Activated CD8-positive, alpha-beta memory T cell treated with anti-CD3 and anti-CD28 coated beads for 36 hours (primary cell): ENCODE measurements around the gene CLCA4. TPM values are rescaled to one million over a fixed set of nuclear protein-coding genes. Genes with fewer than 3 reads are reported as not detected.
"Not testable (repeated sequence)": the region's sequence is repeated elsewhere in the genome, so short reads cannot be mapped to it uniquely, and the experiment has no call there.

Experiments used
- CTCF ChIA-PET: fragments of 350-600 bp; sonication (Branson Sonifier 250); formaldehyde crosslinking; loops from one replicate; lab custom pipeline; 2021; ENCODE audit warnings: antibody characterized with exemption; lab: Charles Lee
- POLR2A ChIA-PET: fragments of 350-600 bp; sonication (Branson Sonifier 250); formaldehyde crosslinking; loops from one replicate; lab custom pipeline; 2021; ENCODE audit warnings: antibody characterized with exemption; lab: Charles Lee
- total RNA-seq, 2 experiments: library from RNA; stranded (reverse); gene quantifications; one replicate each; pipeline ENCODE4 v1.2.3, GENCODE V29; 2021

Gene CLCA4
- total RNA-seq, 2 experiments from 2014 or later: not detected

DNA sequence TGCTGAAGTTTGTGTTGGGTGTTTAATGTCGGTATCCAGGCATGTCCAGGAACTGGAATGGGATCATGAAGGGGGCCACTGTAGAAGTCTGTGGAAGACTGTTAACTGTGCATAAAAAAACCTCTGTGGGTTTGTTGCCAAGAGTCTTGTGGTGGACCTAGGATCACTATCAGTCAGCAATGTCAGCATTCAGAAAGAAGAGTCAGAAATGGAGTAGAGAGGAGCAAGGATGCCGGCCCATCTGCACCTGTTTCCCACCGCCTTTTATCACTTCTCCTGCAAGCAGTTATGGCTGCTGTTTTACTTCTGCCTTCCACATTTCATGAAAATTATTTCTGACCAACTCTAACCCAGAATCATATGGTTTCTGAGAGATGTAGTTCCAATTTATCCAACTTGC, 36.7 kb downstream of the CLCA4 start:
- POLR2A ChIA-PET: no interaction called here
- CTCF ChIA-PET: no interaction called here

DNA sequence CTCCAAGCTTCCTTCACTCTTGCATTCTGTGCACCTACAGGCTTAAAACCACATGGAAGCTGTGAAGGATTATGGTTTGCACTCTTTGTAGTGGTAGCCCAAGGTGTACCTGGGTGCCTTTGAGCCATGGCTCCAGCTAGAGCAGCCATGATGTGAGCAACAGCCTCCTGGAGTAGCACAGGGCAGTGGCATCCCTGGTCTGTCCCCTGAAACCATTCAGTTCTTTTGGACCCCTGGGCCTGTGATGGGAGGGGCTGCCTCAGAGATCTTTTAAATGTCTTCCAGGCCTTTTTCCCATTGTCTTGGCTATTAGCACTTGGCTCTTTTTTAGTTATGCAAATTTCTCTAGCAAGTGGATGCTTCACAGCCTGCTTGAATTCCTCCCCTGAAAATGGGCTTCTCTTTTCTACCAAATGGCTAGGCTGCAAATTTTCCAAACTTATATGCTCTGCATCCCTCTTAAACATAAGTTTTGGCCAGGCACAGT, 47.4 kb downstream of the CLCA4 start:
- POLR2A ChIA-PET: no interaction called here
- CTCF ChIA-PET: interaction anchor here (1.1 kb wide), 1 partner anchor 110 kb away, joined by 3 read pairs; the partner anchor contains the start of gene SH3GLB1

DNA sequence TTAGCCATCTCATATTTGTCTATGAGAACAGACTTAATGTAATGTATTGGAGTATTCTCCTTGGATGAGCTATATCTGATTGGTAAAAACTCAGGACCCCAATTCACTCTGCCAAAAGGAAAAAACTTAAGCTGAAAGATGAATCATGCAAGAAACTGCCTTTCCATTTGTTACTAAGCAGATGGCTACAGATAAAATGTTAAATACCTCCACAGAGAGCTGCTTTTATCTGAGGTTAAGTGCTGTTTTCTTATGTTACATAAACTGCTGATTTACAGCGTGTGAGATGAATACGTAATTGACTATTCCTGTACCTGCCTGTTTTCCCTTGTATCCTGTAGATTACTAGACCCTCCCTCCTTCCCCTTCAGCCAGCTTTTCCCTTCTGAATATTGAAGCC, 49.3 kb downstream of the CLCA4 start:
- CTCF ChIA-PET: interaction anchor here (1.0 kb wide), 1 partner anchor 22 kb away, joined by 3 read pairs; no protein-coding TSS in a partner anchor
- POLR2A ChIA-PET: no interaction called here

DNA sequence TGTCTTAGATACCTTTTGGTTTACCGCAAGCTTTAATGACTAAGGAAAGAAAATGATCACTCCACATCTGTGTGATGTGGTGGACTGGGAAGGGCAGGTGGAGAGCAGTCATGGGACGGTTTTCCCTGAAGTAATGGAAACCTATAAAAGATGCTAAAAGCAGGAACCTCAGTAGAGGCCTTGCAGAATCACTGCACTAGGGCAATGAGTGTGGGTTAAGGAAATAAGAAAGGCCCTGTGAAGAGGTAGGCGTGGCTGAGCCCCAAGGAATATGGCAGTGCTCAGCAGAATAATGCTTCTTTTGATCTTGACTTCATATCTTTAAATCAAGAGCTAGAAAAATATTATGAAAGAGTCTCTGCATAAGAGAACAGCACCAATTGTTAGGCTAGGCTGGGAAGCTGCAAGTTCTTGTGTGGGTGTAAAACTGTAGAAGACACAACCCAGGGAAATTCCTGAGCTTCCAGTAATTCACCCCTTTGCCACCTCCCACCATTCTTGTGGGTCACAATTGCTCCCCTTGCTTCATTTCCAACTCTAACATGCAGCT, 49.9 kb downstream of the CLCA4 start:
- POLR2A ChIA-PET: no interaction called here
- CTCF ChIA-PET: interaction anchor here (1.0 kb wide), 1 partner anchor 22 kb away, joined by 3 read pairs; no protein-coding TSS in a partner anchor

DNA sequence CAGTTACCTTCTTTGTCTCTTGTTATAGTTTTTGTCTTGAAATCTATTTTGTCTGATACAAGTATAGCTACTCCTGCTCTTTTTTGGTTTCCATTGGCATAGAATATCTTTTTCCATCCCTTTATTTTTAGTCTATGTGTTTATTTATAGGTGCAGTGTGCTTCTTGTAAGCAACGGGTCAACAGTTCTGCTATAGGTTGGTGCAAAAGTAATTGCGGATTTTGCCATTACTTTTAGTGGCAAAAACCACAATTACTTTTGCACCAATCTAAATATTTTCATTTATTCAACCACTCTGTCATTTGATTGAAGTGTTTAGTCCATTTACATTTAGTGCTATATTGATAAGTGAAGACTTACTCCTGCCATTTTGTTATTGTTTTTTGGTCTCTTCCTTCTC, 59.2 kb downstream of the CLCA4 start:
- POLR2A ChIA-PET, CTCF ChIA-PET: not testable (repeated sequence)

DNA sequence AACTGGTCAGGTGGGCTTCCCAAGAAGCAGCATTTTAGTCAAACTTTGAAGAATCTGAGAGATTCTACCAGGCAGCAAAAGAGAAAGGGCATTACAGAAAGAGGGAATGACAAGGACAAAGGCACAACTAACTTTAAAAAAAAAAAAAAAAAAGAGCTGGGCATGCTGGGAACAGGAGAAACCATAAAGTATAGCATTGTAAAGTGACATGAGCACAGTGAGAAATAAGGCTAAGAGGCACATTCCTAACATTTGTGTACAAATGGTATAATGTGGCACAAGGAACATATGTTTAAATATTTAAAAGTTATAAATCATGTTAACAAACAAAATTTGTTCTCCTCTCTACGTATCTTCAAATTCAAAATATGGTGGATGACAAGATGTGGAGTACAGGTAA, 69.6 kb downstream of the CLCA4 start:
- ChIA-PET POLR2A (no interaction called here), CTCF (no interaction called here)

DNA sequence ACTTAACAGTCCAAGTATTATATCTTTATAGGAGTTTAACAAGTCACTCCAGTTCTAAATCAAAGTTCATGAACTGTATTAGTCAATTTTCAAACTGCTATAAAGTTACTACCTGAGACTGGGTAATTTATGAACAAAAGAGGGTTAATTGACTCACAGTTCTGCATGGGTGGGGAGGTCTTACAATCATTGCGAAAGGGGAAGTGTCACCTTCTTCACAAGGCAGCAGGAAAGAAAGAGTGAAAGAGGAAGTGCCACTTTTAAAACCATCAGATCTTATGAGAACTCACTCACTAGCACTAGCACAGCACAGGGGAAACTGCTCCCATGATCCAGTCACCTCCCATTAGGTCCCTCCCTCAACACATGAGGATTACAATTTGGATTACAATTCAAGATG, 70.0 kb downstream of the CLCA4 start:
- ChIA-PET CTCF (no interaction called here), POLR2A (no interaction called here)

DNA sequence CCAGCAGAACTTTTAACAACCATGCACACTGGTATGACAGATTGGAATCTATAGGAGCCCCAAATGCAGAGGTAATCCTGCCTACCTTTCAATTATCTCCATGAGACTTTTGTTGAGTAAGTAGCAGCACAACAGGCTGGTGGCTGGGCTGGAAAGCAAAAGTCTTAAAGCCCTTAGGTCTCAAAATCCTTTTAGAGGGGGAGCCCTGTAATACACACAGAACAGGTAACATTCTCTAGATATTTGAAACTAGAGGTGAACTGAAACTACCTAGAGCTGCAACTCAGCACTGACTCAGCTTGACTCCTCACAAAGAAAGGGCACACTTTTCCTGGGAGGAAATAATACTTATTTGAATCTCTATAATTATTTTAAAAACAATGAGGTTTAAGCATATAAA, 71.5 kb downstream of the CLCA4 start:
- ChIA-PET POLR2A (no interaction called here), CTCF (no interaction called here)

DNA sequence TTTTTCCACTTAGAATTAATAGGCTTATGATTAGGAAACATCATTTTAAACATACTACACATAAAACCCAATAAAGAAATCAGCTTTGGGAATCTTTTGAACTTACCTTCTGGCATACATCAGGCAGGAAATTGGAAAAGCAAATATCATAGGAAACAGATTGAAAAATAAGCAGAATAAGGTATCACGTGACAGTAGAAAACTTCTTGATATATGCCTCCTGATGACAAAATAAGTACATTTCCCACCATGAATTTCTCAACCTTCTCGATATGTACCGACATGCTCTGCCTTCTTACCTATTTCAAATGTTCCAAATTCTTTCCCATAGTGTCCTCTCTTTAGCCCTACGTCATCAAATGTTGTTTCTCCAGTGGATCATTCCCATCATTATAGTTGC, 72.4 kb downstream of the CLCA4 start:
- CTCF ChIA-PET: no interaction called here
- POLR2A ChIA-PET: no interaction called here

DNA sequence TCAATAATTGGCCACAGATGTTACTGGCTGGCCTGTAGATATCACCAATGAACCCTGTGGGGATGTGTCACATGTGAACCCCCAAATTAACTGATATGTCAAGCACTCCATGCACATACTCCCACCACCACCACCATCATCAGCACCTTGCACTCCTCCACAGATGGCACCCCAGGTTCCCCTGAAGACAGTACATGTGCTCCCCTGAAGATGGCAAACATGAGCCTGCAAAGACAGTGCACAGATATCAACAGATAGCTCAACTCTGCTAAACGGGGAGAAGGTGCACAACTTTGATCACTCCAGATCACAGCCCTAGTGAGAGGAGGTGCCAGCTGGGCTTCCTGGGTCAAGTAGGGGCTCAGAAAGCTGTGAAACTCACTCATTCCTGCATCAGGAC, 74.4 kb downstream of the CLCA4 start:
- ChIA-PET POLR2A (no interaction called here), CTCF (no interaction called here)

Other genes with a start within 250 kb of the CLCA4 start
- 10 to 100 TPM; 24.0 to 25.6 TPM for gene ODF2L, start 150.8 kb upstream of the CLCA4 start, total RNA-seq
- not detected for gene CLCA2, start 122.9 kb upstream of the CLCA4 start, total RNA-seq
- gene CLCA1, start 78.2 kb upstream of the CLCA4 start, total RNA-seq: not detected
- 10 to 100 TPM; 55.0 to 60.0 TPM for gene SH3GLB1, start 157.5 kb downstream of the CLCA4 start, total RNA-seq